Kidney epithelial cell (primary cell): Measurements from ENCODE around the gene CLRN2. TPM values are rescaled to one million over a fixed set of nuclear protein-coding genes. Genes with fewer than 3 reads are reported as not detected.

Experiments used
- DNase-seq: peaks from one replicate; pipeline ENCODE4 v3.0.0-alpha.2; 2010; ENCODE audit warnings: low read depth
- H3K27me3 ChIP-seq: 2 replicates; pipeline ENCODE4 v1.6.0; 2011; ENCODE audit warnings: low read length; ENCODE audit not compliant: control insufficient read depth, insufficient read depth
- H3K36me3 ChIP-seq: 2 replicates; pipeline ENCODE4 v1.5.1; 2011; ENCODE audit warnings: low read length; ENCODE audit not compliant: control insufficient read depth, insufficient read depth
- H3K4me3 ChIP-seq: 2 replicates; pipeline ENCODE4 v1.5.1; 2011; ENCODE audit warnings: low read depth, mild to moderate bottlenecking, control low read depth, low read length
- total RNA-seq: library from RNA; depleted of rRNA; stranded (reverse); fragments of >200 nt; gene quantifications from 2 replicates; pipeline ENCODE4 v1.2.3, GENCODE V29; 2015
- TF ChIP-seq, protein P1 (sequence below): IDR thresholded peaks from 2 replicates; pipeline ENCODE4 v1.5.1; 2011; ENCODE audit warnings: mild to moderate bottlenecking, moderate library complexity, low read length, control low read depth, inconsistent platforms; ENCODE audit not compliant: insufficient read depth, poor library complexity, severe bottlenecking

CLRN2 gene
- total RNA-seq, 1 donor from 2014 or later: not detected

DNA sequence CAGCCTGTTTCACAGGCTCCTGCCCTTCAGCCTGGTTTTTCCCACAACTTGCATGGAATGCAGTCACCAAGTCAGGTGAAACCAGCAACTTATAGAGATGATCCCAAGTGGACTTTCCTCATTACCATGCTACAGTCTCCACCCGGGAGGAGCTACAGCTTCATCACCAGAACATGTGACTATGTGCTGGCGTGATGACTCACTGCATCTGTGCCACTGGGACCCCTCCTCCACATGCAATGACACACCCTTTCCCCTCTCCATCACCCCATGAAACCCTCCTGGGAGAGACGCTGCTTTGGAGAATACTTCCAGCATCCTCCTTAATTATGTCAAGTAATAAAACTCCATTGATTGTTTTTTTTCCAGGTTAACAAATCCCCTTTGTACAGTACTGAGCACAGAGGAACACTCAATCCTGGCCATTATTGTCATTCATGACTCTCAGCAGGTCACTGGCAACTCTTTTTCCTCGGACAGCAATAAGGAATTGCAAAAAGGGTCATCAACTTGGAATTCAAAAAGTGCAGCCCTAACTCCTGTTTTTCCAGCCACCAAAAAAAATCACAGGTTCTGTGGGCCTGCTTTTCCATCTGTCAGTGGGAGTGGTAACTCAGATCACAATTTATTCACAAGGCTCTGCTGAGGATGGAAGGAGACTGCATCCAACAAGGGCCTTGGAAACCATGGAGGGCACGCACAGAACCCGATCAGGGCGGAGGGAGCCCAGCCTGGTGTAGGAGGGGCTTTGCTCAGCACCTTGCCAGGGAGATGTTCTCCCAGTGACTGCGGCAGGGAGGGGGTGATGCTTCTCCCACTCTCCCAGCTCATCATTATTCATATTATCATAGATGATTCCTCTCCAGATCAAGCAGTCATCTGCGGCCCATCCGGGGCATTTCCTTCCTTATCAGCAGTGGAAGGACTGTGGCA lies 20.4 kb upstream of the CLRN2 start:
- TF ChIP-seq, protein P1, sequence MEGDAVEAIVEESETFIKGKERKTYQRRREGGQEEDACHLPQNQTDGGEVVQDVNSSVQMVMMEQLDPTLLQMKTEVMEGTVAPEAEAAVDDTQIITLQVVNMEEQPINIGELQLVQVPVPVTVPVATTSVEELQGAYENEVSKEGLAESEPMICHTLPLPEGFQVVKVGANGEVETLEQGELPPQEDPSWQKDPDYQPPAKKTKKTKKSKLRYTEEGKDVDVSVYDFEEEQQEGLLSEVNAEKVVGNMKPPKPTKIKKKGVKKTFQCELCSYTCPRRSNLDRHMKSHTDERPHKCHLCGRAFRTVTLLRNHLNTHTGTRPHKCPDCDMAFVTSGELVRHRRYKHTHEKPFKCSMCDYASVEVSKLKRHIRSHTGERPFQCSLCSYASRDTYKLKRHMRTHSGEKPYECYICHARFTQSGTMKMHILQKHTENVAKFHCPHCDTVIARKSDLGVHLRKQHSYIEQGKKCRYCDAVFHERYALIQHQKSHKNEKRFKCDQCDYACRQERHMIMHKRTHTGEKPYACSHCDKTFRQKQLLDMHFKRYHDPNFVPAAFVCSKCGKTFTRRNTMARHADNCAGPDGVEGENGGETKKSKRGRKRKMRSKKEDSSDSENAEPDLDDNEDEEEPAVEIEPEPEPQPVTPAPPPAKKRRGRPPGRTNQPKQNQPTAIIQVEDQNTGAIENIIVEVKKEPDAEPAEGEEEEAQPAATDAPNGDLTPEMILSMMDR: no peak
- DNase-seq: peak; percentile 77
- no peaks in the 10 kb centered on the region for H3K27me3 ChIP-seq
- peaks cover 5% of the 10 kb centered on the region for H3K36me3 ChIP-seq
- no peak overlapping the region for H3K4me3 ChIP-seq

DNA sequence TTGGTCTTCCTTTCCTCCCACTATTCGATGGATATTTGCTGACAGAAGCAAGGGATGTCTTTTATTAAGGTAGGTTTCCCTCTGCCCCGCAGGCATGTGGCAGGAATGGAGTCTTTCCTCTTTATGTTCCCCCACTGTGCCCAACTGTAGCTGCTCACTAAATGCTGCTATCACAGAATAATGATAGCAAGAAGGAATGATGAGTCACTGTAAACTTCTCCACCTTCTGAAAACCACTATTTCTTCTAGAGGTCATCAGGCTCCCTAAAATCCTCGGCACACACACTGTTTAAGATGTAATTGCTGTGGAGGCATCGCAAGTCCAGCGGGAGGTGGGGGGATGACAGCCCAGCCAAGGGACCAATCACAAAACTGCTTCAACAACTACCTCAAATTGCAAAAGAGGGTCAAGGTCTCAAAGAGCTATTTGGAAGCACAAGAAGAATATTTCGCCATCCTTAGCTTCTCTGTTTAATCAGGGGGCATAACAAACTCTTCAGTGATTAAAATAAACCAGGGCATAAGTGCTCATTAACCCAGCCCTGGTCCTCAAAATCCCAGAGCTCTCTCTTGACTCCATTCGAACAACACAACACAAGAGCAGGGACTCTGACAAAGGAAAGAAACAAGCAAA lies 17.0 kb upstream of the CLRN2 start:
- TF ChIP-seq, protein P1: no peak

DNA sequence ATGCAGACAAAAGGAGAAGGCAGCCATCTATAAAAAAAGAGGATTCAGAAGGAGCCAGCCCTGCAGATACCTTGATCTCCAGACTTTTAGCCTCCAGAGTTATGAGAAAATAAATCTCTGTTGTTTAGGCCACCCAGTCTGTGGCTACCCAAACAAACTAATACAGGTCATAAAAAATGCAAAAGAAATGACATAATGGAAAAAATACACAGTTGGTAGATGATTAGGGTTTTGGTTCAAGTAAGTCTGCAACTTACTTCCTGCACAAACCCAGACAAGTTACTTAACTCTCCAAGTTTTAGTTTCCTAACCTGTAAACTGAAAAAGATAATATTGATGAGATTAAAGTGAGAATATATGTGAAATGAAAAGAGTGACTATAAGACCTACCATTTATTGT lies 14.4 kb upstream of the CLRN2 start:
- DNase-seq: no peak
- Histone ChIP-seq H3K36me3 (no peaks in the 10 kb centered on the region), H3K27me3 (no peaks in the 10 kb centered on the region), H3K4me3 (no peak overlapping the region)
- TF ChIP-seq, protein P1: no peak

More for the DNA sequence above, 17.0 kb upstream of the CLRN2 start:
- Histone ChIP-seq H3K4me3 (no peak overlapping the region), H3K27me3 (no peaks in the 10 kb centered on the region), H3K36me3 (peaks cover 2% of the 10 kb centered on the region)
- no peak for DNase-seq

DNA sequence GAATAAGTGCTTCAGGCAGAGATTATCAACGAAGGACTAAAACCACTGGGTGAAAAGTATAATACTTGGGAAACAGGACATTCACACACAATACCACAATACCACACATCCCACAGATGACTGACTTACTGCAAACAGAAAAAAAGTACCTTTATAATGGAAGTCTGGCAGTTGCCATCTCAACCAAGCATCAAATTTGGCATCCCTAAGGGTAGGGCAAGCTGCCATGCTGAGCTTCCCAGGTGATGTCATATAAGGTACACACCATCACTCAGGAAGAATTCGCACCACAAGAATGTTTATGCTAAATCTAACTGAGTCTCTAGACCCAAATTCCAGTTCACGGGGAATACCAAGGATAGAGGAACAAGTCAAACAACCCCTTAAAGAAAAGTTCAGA lies 12.2 kb upstream of the CLRN2 start:
- H3K36me3 ChIP-seq: no peaks in the 10 kb centered on the region
- TF ChIP-seq, protein P1: no peak
- no peaks in the 10 kb centered on the region for H3K27me3 ChIP-seq
- peak; percentile 39 for DNase-seq
- H3K4me3 ChIP-seq: no peak overlapping the region

DNA sequence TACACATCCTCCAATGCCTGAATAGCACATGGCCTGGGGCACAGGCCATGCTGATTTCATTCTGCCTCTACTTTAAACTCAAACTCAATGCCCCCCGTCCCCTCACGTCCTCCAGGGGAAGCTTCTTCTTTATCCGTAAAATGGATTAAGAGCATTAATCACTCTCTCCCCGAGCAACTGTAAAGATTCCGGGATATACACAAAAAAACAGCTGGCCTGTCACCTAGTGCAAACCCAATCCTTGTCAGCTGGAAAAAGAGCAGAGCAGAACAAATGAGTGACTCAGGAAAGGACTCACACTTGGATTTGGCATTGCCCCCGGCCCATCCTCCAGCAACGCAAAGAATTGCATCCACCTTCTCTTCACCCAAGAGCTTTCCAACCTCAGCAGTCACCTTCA lies 10.9 kb upstream of the CLRN2 start:
- no peaks in the 10 kb centered on the region for H3K36me3 ChIP-seq
- H3K27me3 ChIP-seq: no peaks in the 10 kb centered on the region
- DNase-seq: no peak
- TF ChIP-seq, protein P1: no peak
- H3K4me3 ChIP-seq: no peak overlapping the region
